ENCODE data around the gene SPEF2.
"Not testable (repeated sequence)": the region's sequence is repeated elsewhere in the genome, so short reads cannot be mapped to it uniquely, and the experiment has no call there.

Gene SPEF2

DNA sequence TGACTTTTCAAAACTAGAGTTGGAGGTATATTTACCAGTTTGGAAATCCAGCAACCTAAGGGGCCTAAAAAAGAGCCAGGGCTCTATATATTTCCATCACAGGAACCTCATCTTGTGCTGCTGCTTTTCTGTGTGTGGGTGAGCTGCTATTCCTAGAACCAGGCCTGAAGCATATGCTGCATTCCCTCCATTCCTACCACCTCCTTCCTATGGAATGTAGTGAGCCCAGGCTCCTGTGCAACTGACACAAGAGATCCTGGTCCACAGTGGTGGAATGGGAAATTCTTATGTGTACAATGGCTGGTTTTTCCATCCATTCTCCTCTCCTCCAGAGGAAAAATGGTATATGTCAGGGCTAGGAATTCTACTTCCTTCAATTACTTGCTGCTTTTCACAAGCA, 39.1 kb downstream of the SPEF2 start:
- DNase-seq: no peak

DNA sequence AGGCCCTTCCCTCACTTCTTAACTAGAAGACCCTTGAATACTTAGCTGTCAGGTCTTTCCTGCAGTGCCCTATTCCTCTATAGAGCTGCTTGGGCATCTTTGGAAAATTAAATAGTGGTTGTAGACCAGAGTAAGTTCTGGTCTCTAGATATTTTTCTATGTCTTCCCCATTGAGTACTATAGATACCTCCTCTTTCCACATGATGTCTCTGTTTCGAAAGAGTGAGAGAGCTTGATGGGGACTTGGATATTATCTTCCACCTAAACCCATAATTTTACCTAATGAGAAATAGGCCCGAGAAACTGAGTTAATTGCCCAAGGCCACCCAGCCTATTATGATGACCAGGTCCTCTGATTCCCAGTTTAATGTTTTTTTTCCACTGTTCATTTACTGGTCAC, 40.2 kb downstream of the SPEF2 start:
- no peak for DNase-seq

DNA sequence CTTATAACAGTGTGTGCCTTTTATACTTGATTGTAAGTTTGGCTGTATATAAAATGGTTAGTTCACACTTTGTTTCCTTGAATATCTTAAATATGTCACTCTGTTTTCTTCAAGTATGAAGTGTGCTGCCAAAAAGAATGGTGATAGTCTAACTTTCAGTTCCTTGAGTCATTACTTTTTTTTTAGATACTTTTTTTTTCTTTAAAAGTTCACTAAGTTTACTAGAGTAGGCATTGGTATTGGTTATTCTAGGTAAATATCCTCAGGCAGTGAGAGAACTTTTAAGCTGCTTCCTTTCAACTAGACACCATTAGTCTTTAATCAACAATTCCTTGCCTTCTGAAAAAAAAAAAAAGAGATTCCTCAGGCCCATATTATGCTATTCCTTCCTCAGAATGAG, 41.9 kb downstream of the SPEF2 start:
- DNase-seq: no peak

DNA sequence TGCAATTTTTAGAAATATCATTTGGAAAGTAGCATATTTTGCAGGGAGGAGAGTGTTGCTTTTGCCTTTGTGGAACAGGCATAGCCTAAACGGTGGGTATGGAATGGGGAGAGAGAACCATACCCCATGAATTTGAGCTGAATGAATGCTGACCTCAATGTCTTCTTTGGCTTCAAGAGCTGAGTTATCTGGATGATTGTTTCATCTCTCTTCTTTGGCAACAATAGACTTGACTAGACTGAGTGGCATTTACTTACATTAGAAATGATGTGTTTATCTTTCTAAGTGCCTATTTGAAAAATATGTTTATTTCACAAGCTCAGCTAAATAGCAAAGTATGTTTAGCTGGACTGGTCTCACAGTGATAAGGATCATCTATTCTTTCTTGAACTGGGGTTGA, 42.8 kb downstream of the SPEF2 start:
- DNase-seq: no peak

DNA sequence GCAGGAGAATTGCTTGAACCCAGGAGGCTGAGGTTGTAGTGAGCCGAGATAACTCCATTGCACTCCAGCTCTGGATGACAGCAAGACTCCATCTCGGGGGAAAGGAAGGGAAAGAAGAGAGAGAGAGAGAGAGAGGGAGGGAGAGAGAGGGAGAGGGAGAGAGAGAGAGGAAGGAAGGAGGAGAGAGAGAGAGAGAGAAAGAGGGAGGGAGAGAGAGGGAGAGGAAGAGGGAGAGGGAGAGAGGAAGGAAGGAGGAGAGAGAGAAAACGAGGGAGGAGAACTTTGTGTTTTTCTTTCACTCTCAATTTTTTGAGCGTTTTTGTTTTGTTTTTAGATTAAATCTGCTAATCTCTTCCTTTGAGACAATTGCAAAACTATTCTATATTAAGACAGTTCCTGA, 46.9 kb downstream of the SPEF2 start:
- no peak for DNase-seq

DNA sequence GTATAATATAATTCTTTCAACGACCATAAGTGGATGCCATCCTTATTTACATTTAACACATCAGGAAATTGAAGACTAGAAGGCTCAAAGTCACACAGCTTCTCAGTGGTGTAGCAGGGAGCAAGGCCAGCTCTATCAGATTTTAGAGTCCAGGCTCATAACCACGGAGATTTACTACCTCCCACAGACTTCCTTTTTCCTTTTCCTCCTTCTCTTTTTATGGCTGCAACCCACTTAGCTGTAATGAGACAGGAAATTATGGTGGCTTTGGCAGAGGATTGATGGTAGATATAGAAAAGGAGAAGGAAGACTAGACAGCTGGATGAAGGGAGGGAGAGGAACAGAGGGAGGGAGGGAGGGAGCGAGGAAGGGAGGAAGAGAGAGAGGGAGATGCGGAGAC, 47.4 kb downstream of the SPEF2 start:
- no peak for DNase-seq

DNA sequence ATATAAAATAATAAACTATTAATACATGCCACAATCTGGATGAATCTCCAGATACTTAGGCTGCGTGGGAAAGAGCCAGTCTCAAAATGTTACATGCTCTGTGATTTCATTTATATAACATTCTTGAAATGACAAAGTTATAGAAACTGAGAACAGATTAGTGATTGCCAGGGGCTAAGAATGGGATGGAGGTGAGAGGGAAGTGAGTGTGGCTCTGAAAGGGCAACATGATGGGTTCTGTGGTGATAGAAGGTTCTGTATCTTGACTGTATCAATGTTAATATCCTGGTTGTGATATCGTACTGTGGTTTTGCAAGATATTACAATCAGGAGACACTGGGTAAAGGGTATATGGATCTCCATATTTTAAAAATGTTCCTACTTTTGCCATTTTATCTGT, 50.7 kb downstream of the SPEF2 start:
- DNase-seq: no peak

DNA sequence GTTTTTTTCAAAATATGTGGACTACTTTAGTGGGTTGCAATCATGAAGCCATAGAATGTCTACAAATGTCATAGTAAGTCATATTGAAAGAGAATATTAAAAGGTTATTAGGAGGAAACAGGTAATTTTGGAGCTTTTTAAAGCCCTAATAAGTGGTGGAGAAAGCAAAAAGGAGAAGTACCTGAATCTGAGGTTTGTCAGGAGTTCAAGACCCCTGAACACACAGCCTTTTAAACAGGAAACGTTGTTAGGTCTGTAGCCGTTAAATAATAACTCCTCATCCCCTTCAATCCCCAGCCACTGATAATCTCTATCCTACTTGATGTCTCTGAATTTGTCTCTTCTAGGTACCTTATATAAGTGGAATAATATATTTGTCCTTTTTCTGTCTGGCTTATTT, 51.1 kb downstream of the SPEF2 start:
- DNase-seq: no peak

DNA sequence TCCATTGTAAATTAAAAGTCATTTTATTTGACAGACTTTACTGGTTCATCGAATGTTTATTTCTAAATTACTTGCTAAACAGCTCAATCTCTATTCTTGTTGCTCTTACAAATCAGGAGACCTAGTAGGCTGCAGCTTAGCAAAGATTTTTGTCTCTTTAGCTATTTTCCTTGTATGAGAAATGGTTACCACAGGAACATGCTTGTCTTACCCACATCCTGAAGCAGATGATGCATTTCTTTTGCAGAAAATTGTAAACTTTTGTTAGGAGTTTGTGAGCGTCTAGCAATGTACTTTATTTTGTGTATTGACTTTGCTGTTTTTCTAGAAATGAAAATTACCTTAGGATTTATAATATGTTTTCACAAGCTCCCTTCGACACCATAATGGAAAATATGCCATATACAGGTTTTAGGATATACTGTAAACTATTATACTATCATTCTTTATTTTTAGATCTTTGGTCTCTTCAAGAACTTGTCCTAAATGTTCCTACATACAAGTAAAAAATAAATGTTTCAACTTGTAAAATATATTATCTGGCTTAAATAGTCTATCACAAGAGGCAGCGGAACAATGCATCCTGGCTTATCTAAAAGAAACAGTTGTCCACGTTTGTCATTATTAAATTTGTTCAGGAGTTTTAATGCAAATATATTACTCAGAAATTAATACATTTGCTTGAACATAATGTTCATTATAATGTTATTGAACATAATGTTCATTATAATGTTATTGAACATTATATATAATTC, 54.1 kb downstream of the SPEF2 start:
- DNase-seq: no peak

DNA sequence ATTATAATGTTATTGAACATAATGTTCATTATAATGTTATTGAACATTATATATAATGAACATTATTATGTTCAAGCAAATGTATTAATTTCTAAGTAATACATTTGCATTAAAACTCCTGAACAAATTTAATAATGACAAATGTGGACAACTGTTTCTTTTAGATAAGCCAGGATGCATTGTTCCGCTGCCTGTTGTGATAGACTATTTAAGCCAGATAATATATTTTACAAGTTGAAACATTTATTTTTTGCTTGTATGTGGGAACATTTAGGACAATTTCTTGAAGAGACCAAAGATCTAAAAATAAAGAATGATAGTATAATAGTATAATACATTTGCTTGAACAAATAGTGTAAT, 54.6 kb downstream of the SPEF2 start:
- not testable (repeated sequence) for DNase-seq

DNA sequence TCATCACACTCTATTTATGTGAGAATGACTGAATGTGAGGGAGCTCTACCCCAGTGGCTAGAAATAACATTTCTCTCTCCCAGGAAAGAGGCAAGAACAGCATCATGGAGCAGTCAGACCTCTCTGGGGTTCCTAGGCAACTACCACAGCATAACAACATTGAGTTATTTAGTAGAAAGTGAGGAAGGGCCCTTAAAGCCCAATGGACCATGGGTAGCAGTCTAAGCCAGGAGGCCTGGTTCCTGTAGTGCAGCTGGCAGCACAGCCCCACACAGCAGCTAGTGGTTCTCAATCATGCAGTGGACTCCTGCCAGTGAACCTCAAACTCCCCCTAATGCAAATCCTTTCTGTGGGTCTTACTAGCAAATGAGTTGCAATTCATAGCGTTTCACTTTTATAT, 55.3 kb downstream of the SPEF2 start:
- DNase-seq: no peak

DNA sequence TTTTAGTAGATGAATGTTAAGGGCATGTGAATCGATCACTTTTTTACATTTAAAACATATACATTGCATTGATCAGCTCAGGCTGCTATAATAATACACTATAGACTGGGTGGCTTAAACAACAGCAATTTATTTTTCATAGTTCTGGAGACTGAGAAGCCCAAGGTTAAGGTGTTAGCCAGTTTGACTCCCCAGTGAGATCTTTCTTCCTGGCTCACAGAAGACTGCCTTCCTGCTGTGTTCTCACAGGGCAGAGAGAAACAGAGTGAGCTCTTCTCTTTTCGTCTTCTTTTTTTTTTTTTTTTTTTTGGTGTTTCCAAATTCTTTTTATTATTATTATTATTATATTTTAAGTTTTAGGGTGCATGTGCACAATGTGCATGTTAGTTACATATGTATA, 56.4 kb downstream of the SPEF2 start:
- DNase-seq: no peak

DNA sequence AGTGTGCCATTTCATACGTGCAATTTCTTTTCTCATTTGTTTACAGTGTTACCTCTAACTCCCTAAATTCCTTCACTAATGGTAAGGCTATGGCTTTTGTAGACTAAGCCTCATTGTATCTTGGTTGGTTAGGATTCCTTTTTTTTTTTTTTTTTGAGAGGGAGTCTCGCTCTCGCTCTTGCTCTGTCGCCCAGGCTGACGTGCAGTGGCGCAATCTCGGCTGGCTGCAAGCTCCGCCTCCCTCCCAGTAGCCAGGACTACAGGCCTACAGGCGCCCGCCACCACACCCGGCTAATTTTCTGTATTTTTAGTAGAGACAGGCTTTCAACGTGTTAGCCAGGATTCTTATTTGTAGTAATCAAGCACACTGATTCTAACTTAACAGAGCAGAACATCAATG, 57.7 kb downstream of the SPEF2 start:
- DNase-seq: no peak

DNA sequence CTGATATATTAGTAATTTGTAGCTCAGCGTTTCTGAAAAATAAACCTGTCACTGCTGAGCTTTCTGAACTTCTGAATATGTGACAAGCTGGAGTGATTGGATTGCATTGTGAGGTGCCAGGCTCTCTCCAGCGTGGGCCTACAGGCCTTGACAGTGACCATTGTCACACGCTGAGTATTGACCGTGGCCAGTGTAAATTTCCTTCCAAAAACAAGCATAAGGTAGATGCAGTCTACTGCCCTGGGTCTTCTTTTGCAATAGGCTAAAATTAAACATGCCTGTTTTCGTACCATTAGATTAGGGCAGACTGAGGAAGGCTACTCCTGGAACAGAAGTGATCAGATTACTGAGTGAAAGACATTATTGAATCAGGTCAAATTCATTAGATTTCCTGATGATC, 60.2 kb downstream of the SPEF2 start:
- no peak for DNase-seq

DNA sequence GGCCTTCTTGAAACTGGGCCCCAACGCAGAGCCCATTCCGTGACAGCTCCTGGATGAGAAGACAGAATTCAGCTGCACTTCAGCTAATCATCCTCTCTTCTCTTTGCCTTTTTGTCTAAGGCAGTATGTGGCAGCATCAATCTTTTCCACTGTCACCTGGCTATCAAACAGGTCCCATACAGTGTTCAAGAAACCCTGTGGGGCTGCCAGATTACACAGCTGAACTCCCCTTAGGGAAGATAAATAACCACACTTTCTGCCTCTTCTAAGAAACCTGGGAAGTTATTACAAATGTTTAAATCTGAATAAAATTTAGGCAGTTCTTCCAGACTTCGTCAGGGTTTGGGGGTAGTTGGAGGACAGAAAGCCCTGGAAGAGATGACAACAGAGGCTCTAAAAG, 61.0 kb downstream of the SPEF2 start:
- no peak for DNase-seq

DNA sequence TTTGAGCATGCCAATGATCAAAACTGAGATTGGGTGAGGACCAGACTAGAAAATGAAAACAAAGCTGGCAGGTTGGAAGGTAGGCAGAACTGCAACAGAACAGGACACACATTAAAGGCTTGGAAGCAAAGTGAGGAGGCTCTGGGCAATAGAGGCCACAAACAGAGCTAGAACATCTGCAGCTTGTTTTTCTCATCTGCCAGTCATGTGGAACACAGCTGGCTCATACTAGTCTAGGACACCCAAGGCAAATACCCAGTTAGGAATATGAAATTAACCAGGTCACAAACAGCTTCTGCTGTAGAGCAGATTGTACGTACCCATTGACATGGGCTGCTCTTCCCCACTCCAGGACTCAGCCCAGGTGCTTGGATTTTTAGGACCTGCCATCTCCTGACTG, 61.7 kb downstream of the SPEF2 start:
- no peak for DNase-seq

DNA sequence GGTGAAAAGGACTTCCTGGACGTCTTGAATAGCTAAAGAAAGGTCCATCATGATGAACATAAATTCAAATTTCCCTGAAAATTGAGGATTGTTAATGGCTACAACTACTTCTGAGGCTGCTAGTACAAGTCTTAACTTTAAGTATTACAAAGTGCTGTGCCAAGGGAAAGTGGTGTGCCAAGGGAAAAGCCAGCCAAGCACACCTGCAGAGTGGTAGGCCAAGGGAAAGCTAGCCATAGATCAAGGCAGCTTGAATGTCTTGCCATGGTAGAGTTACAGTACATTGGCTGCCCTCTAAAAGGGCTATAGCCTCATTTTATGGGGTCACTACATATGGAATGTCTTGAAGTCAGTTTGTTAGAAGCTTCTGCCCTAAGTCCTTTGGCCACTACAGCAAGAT, 64.2 kb downstream of the SPEF2 start:
- no peak for DNase-seq

DNA sequence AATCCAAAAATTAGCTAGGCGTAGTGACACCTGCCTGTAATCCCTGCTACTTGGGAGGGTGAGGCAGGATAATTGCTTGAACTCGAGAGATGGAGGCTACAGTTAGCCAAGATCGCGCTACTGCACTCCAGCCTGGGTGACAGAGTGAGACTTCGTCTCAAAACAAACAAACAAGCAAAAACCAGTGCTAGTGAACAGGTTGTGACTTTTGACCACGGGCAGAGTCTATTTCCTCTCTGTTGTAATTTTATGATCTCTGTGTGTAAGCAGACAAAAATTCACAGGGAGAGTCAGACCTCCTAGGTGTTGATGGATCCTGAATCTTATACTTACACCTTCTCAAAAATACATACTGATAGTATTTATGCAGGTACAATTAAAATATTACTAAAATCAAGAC, 65.8 kb downstream of the SPEF2 start:
- DNase-seq: no peak

DNA sequence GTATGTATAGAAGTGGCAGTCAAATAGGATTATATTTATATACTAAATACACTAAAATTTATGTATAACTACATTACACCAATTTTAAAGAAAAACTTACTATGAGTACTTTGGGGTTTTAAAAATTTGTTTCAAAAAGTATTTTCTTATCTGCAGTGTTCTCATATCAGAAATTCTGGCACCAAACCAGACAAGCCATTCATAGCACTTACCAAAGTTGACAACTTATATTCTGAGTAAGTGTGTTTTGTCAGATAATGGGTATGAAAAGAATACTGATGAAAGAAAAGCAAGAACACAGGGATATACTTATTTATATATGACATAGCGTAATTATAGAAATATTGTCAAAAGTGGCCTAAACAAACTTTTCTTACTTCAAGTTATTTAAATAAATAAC, 67.5 kb downstream of the SPEF2 start:
- DNase-seq: no peak

DNA sequence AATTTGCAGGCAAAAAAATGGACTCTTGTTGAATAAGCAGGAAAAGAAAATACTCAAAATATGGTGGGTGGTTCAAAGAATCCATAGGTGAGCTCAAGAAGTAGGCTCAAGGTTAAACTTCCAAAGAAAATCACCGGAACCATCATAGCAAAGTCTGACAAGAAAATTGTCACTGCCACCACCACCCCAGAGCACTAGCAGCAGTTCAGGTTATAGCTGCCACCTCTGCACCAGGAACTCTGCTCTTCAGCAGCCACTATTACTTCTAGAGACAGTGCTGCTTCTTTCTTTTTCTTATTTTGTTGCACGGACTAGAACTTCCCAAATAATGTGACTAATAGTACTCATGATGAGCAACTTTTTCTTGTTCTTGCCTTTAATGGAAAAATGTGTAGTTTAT, 70.3 kb downstream of the SPEF2 start:
- DNase-seq: no peak

DNA sequence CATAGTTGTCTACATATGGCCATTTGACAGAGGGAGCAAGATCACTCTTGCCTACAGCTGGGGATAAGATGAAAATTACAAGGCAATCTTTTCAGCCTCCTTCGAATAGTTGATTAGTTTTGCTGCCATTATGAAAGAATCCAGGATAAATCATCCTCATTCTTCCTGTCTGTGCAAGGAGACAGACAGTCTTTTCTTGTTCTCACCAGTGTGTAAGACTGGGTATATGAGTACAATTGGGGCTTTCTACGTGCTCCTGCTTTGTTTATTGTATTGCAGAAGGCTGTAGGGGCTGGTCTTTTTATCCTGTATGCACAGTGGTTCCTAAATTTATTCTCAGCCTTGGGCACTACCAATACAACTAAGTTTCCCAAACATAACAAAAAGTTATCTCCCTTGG, 76.8 kb downstream of the SPEF2 start:
- no peak for DNase-seq

DNA sequence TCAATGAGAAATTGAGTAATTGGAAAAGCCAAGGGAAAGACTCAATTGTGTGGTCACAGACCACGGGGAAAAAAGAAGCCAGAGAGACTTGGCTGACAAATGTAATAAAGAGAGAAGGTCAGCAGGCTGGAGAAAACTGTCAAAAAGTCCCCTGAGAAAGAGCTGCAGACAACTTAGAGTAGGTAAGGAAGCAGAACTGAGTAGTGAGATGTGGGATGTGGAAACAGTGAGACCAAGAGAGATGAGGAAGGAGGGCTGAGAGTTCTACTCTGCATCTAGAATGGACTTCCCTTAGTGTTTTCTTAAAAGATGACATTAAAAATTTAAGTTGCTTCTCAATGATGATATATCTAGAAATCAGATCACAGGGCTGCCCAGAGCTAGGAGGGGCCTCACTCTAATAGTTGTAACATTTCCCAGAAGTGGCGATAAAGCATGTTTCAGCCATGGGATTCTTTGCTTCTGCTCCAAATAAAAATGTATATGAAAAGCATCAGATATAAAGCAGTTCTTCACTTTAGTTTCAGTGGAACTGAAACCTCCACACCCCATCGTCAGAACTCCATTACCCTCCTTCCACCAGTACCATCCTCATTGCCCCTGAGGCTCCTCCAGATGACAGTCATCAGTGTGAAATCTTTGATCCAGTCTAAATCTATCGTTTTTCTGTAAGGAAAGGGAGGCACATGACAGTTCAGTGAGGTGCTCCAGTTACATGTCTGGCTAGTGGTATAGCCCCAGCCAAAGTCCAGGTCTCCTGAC, 80.6 kb downstream of the SPEF2 start:
- no peak for DNase-seq

DNA sequence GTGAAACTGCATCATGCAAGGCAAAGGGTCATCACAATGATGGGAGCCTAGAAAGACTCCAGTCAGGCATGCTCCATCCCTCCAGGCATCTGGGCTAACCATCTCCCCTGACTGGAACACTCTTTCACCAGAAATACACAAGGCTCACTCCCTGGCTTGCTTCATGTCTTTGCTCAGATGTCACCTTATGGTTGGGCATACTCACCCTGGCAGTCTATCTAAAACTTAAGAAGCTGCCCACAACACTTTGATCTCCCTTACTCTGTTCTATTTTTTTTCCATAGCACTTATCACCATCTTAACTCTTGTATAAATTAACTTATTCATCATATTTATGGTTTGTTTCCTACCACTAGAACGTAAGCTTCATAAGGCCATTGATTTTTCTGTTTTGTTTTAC, 90.0 kb downstream of the SPEF2 start:
- no peak for DNase-seq

DNA sequence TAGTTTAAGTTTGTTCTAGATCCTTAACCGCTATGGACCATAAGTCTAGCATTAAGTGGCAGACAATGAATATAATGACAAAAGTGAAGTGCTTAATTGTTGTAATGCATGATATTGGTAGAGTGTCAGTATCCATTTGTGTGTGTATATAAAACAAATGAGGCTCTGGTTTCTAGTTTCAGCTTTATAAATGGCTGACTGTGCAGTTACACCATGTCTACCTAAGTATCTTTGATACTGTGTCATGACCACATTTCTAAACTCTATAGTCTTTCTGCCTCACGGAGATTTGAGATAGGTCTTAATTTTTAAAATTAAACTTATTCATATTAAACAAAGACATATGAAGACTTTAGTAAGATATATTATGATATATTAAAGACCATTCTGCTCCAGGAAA, 92.0 kb downstream of the SPEF2 start:
- no peak for DNase-seq

DNA sequence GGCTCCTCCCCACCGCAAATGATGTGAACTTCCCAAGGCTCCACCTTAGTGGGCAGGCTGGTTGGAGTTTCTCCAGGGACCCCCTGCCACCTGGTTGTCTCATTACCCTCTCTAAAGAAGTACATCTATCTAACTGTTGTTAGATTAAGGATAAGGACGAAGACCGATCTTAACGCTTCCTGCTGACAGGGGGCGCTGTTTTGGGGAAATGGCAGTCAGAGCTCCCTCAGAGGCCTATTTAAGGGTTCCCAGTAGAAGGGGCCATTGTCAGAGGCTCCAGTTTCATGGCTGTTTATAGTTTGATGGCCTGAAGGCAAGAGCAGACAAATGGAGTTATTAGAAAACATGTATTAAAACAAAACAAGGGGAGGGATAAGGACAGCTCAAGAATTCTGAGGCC, 100.1 kb downstream of the SPEF2 start:
- DNase-seq: no peak

All from RPMI8226 (cell line).